Measurements from ENCODE around the gene SEMA3A.

DNA sequence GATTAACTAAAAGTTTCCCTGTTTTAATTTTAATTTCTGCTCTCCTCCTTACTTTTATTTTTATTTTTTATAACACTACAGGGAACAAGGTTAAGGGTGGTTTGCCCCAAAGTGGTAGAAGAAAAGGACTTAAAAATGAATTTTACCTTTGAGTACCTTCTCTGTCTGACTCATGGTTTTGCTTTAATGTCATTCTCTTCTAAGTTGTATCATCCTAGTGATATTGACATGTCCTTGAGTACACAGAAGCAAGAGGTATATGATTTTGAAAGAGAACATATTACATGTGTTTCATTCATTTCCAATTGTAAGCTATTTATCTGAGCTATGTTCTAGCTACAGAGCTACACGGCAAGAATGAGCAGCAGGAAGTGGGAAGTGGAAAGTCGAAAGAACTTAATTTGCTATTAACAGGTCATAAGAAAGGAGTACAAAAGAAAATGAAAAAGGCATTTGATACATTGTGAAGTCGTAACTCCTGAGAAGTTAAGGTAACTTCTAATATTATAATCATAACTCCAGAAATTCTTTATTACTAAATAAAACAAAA lies 112.5 kb downstream of the SEMA3A start:
- TF ChIP-seq HMG20A (CRISPR knock-in tag; IDR thresholded peaks at IDR 0.05; ENCODE audit: borderline replicate concordance) (no peak), CEBPB (IDR thresholded peaks at IDR 0.05; ENCODE audit: borderline replicate concordance, low read depth, low read length) (no peak), KMT2A (CRISPR knock-in tag; IDR thresholded peaks at IDR 0.05) (no peak), SIN3A (IDR thresholded peaks at IDR 0.05; ENCODE audit: borderline replicate concordance, low read depth, low read length) (no peak), MAZ (IDR thresholded peaks at IDR 0.05; ENCODE audit: borderline replicate concordance, low read depth, low read length) (no peak), MAZ (CRISPR knock-in tag; IDR thresholded peaks at IDR 0.05; ENCODE audit: low read depth) (no peak), POLR2AphosphoS5 (IDR thresholded peaks at IDR 0.05; ENCODE audit: low read depth, low read length) (no peak), CCAR2 (optimal IDR thresholded peaks at IDR 0.05; ENCODE audit: low read depth, low read length) (no peak), ZSCAN25 (CRISPR knock-in tag; IDR thresholded peaks at IDR 0.05) (no peak), TAF1 (CRISPR knock-in tag; IDR thresholded peaks at IDR 0.05) (no peak), HNRNPH1 (optimal IDR thresholded peaks at IDR 0.05; ENCODE audit: low read depth, low read length) (no peak), NCOA1 (CRISPR knock-in tag; IDR thresholded peaks at IDR 0.05) (no peak), SP5 (CRISPR knock-in tag; IDR thresholded peaks at IDR 0.05; ENCODE audit: borderline replicate concordance, low read depth) (no peak), HCFC1 (IDR thresholded peaks at IDR 0.05; ENCODE audit: low read depth, low read length) (no peak), MTA3 (CRISPR knock-in tag; IDR thresholded peaks at IDR 0.05) (no peak)
